GM19452 (cell line): ENCODE measurements around the gene LAX1.

Experiments
- ATAC-seq: cut with Tn5 transposase; IDR thresholded peaks from one replicate; pipeline ENCODE4 v1.9.1; 2021; ENCODE audit not compliant: unreplicated experiment

Gene LAX1

GRCh38 chr1:203807196-203807595 is 42.2 kb downstream of the LAX1 start:
- ATAC-seq: no peak

DNA sequence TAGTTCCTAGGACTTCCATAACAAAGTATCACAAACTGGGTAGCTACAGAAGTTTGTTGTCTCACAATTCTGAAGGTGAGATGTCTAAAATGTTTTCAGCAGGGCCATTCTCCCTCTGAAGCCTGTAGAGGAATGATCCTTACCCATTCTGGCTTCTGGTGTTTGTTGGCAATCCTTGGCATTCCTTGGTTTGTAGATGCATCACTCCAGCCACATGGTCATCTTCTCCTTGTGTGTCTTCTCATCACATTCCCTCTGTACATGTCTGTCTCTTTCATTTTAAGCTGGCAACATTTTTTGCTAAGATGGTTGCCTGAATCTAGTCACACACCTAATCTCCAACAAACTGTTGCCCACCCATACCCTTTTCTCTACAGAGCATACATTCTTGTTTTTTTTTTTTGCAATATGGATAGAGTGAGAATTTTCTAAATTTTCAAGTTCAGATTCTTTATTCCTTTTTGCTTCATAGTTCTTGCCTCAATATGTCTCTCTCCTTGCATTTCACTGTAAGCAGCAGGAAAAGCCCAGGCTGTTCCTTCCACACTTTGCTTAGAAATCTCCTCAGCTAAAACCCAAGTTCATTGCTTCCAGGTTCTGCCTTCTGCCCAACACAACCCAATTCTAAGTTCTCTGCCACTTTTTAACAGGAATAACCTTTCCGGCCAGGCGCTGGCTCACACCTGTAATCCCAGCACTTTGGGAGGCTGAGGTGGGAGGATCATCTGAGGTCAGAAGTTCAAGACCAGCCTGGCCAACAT is 48.8 kb downstream of the LAX1 start:
- no peak for ATAC-seq

DNA sequence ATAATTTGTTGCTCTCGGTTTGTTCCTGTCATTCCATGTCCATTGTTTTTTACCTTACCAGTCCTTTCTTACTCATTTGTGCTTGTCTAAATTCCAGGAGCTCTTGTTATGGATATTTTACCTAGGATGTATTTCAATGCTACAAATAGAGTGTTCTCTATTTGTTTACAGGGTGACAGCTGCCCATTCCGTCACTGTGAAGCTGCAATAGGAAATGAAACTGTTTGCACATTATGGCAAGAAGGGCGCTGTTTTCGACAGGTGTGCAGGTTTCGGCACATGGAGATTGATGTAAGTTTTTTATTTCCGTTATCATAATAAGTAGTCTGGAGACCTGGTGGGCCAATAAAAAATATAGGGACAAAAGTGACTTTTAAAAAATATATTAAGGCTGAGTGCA is 53.4 kb downstream of the LAX1 start:
- ATAC-seq: no peak

- no peak for ATAC-seq
Measured at GRCh38 chr1:203823306-203823705, 58.3 kb downstream of the LAX1 start.
